Skeletal muscle tissue (tissue), 4 donors: Measurements from ENCODE around the gene UGT2B28. TPM values are rescaled to one million over a fixed set of nuclear protein-coding genes. Genes with fewer than 3 reads are reported as not detected.
"Not testable (repeated sequence)": the region's sequence is repeated elsewhere in the genome, so short reads cannot be mapped to it uniquely, and the experiment has no call there.

Experiments
- H3K27ac ChIP-seq: one replicate; pipeline ENCODE4 v1.7.0; 2013; ENCODE audit warnings: mild to moderate bottlenecking, low read depth, low read length, inconsistent platforms
- H3K27me3 ChIP-seq, 3 donors: one replicate each; pipeline ENCODE4 v1.7.0; 2013; ENCODE audit warnings: low read length in 3 of 3; ENCODE audit not compliant: control insufficient read depth in 3 of 3, insufficient read depth in 3 of 3
- H3K36me3 ChIP-seq, 3 donors: one replicate each; pipeline ENCODE4 v1.7.0; 2013; ENCODE audit warnings: low read length in 3 of 3; ENCODE audit not compliant: control insufficient read depth in 3 of 3, insufficient read depth in 3 of 3
- H3K4me1 ChIP-seq, 3 donors: one replicate each; pipeline ENCODE4 v1.7.0; 2013; ENCODE audit warnings: low read length in 3 of 3, mild to moderate bottlenecking in 3 of 3; ENCODE audit not compliant: control insufficient read depth in 3 of 3, insufficient read depth in 3 of 3
- H3K4me3 ChIP-seq, 3 donors: one replicate each; pipeline ENCODE4 v1.7.0; 2013; ENCODE audit warnings: low read length in 3 of 3
- H3K9ac ChIP-seq, 3 donors: one replicate each; pipeline ENCODE4 v1.7.0; 2013; ENCODE audit warnings: low read length in 3 of 3, mild to moderate bottlenecking in 3 of 3, moderate library complexity in 2 of 3, low read depth in 1 of 3
- H3K9me3 ChIP-seq, 3 donors: one replicate each; pipeline ENCODE4 v1.7.0; 2013; ENCODE audit warnings: low read length in 3 of 3; ENCODE audit not compliant: control insufficient read depth in 3 of 3
- total RNA-seq: library from RNA; depleted of rRNA; stranded (reverse); fragments of >200 nt; gene quantifications from one replicate; pipeline ENCODE4 v1.2.3, GENCODE V29; 2014
- donor health status: Osteomylitis.

Gene UGT2B28
- total RNA-seq, 1 donor from 2014 or later, result not detected

GRCh38 chr4:69343114-69343513, 62.8 kb downstream of the UGT2B28 start:
- not testable (repeated sequence) for H3K4me1 ChIP-seq, H3K27me3 ChIP-seq, H3K9me3 ChIP-seq, H3K9ac ChIP-seq, H3K27ac ChIP-seq, H3K36me3 ChIP-seq, H3K4me3 ChIP-seq

- H3K4me1 ChIP-seq, H3K27me3 ChIP-seq, H3K36me3 ChIP-seq, H3K9me3 ChIP-seq, H3K4me3 ChIP-seq, H3K27ac ChIP-seq, H3K9ac ChIP-seq: not testable (repeated sequence)
Observed at GRCh38 chr4:69343558-69344420, 63.5 kb downstream of the UGT2B28 start.

Other genes starting within 250 kb of the UGT2B28 start
- gene UGT2B7, start 184.0 kb upstream of the UGT2B28 start, total RNA-seq, result not detected
- gene UGT2B11, start 65.7 kb upstream of the UGT2B28 start, total RNA-seq, result not detected
- gene UGT2B4, start 215.4 kb downstream of the UGT2B28 start, total RNA-seq, result 1.6 TPM